H9 (cell line): ENCODE measurements around the gene RPL35. TPM values are rescaled to one million over a fixed set of nuclear protein-coding genes. Genes with fewer than 3 reads are reported as not detected.

Experiments used
- DNase-seq: peaks from one replicate; pipeline ENCODE4 v3.0.0-alpha.2; 2017
- H2AFZ ChIP-seq: one replicate; pipeline ENCODE4 v1.6.1; 2013; ENCODE audit warnings: mild to moderate bottlenecking, low read length, control low read depth, moderate library complexity
- H2AK5ac ChIP-seq: 2 replicates; pipeline ENCODE4 v1.6.1; 2013; ENCODE audit warnings: low read length, control low read depth, mixed read lengths; ENCODE audit not compliant: insufficient read length
- H2BK120ac ChIP-seq: one replicate; pipeline ENCODE4 v1.6.1; 2013; ENCODE audit warnings: low read depth, mild to moderate bottlenecking, low read length, control low read depth, inconsistent platforms; ENCODE audit not compliant: poor library complexity, severe bottlenecking
- H2BK12ac ChIP-seq: 2 replicates; pipeline ENCODE4 v1.6.1; 2013; ENCODE audit warnings: low read length, control low read depth, mixed read lengths, low read depth; ENCODE audit not compliant: insufficient read length
- H2BK15ac ChIP-seq: 2 replicates; pipeline ENCODE4 v1.6.1; 2013; ENCODE audit warnings: low read depth, low read length, control low read depth
- H2BK20ac ChIP-seq: one replicate; pipeline ENCODE4 v1.6.1; 2013; ENCODE audit warnings: low read depth, mild to moderate bottlenecking, low read length, control low read depth, inconsistent platforms; ENCODE audit not compliant: poor library complexity, severe bottlenecking
- H2BK5ac ChIP-seq: 2 replicates; pipeline ENCODE4 v1.6.1; 2013; ENCODE audit warnings: low read length, control low read depth, mixed read lengths; ENCODE audit not compliant: insufficient read length
- H3K14ac ChIP-seq: 2 replicates; pipeline ENCODE4 v1.6.1; 2013; ENCODE audit warnings: low read length, control low read depth; ENCODE audit not compliant: insufficient read depth
- H3K18ac ChIP-seq: 2 replicates; pipeline ENCODE4 v1.6.1; 2013; ENCODE audit warnings: low read depth, mild to moderate bottlenecking, mixed read lengths, low read length, control low read depth; ENCODE audit not compliant: insufficient read length
- H3K23ac ChIP-seq: 2 replicates; pipeline ENCODE4 v1.6.1; 2013; ENCODE audit warnings: low read length, control low read depth, mixed read lengths, low read depth; ENCODE audit not compliant: insufficient read length
- H3K23me2 ChIP-seq: 2 replicates; pipeline ENCODE4 v1.6.1; 2013; ENCODE audit warnings: low read depth, mild to moderate bottlenecking, mixed read lengths, low read length, control low read depth; ENCODE audit not compliant: insufficient read length, poor library complexity, severe bottlenecking
- H3K27ac ChIP-seq: 2 replicates; pipeline ENCODE4 v1.5.1; 2013; ENCODE audit warnings: low read length, control low read depth, mixed read lengths, low read depth; ENCODE audit not compliant: insufficient read length
- H3K27me3 ChIP-seq: 2 replicates; pipeline ENCODE4 v1.6.1; 2013; ENCODE audit warnings: low read length, control low read depth, inconsistent platforms; ENCODE audit not compliant: insufficient read depth
- H3K4ac ChIP-seq: 2 replicates; pipeline ENCODE4 v1.6.1; 2013; ENCODE audit warnings: low read depth, mild to moderate bottlenecking, control low read depth, inconsistent platforms, low read length, moderate library complexity
- H3K4me1 ChIP-seq: 2 replicates; pipeline ENCODE4 v1.6.1; 2013; ENCODE audit warnings: low read length, control low read depth, inconsistent platforms; ENCODE audit not compliant: insufficient read depth
- H3K4me2 ChIP-seq: 2 replicates; pipeline ENCODE4 v1.6.1; 2013; ENCODE audit warnings: low read length, control low read depth, mixed read lengths; ENCODE audit not compliant: insufficient read length, insufficient read depth
- H3K56ac ChIP-seq: 2 replicates; pipeline ENCODE4 v1.6.1; 2013; ENCODE audit warnings: low read depth, mild to moderate bottlenecking, mixed read lengths, low read length, control low read depth; ENCODE audit not compliant: insufficient read length
- H3K79me1 ChIP-seq: 2 replicates; pipeline ENCODE4 v1.6.1; 2013; ENCODE audit warnings: low read depth, mild to moderate bottlenecking, moderate library complexity, low read length, control low read depth, inconsistent platforms; ENCODE audit not compliant: insufficient read depth, poor library complexity, severe bottlenecking
- H3K79me2 ChIP-seq: 2 replicates; pipeline ENCODE4 v1.6.1; 2013; ENCODE audit warnings: low read length, control low read depth, inconsistent platforms; ENCODE audit not compliant: insufficient read depth
- H3K9ac ChIP-seq: 2 replicates; pipeline ENCODE4 v1.6.1; 2013; ENCODE audit warnings: low read length, control low read depth, mixed read lengths; ENCODE audit not compliant: insufficient read length; ENCODE audit errors: extremely low read depth
- H3K9me3 ChIP-seq: one replicate; pipeline ENCODE4 v1.6.1; 2013; ENCODE audit warnings: low read depth, low read length, inconsistent platforms; ENCODE audit not compliant: control insufficient read depth
- H3T11ph ChIP-seq: one replicate; pipeline ENCODE4 v1.6.1; 2013; ENCODE audit warnings: mild to moderate bottlenecking, low read length, control low read depth, inconsistent platforms
- H4K20me1 ChIP-seq: one replicate; pipeline ENCODE4 v1.6.1; 2013; ENCODE audit not compliant: control insufficient read depth, insufficient read length, insufficient read depth
- H4K5ac ChIP-seq: 2 replicates; pipeline ENCODE4 v1.6.1; 2013; ENCODE audit warnings: low read depth, mild to moderate bottlenecking, mixed read lengths, low read length, control low read depth; ENCODE audit not compliant: insufficient read length
- H4K8ac ChIP-seq: replicated peaks from 2 replicates; pipeline ENCODE4 v1.6.1; 2013; ENCODE audit warnings: low read length, control low read depth, mixed read lengths, low read depth; ENCODE audit not compliant: insufficient read length
- H4K91ac ChIP-seq: 2 replicates; pipeline ENCODE4 v1.6.1; 2013; ENCODE audit warnings: low read depth, mild to moderate bottlenecking, moderate library complexity, mixed read lengths, low read length, control low read depth; ENCODE audit not compliant: insufficient read length
- H3K27ac Mint-ChIP-seq, 3 experiments: 2 replicates in 2 of 3; 3 replicates in 1 of 3; pipeline ENCODE4 v1.8.0; 2020 to 2021; ENCODE audit warnings: mixed read lengths in 3 of 3, mild to moderate bottlenecking in 1 of 3, moderate library complexity in 1 of 3
- H3K27me3 Mint-ChIP-seq: 2 replicates; pipeline ENCODE4 v1.8.0; 2021; ENCODE audit warnings: low read depth, mild to moderate bottlenecking, moderate library complexity, mixed read lengths
- H3K36me3 Mint-ChIP-seq, 3 experiments: 2 replicates in 2 of 3; 3 replicates in 1 of 3; pipeline ENCODE4 v1.8.0; 2020 to 2021; ENCODE audit warnings: low read depth in 3 of 3, mixed read lengths in 3 of 3; ENCODE audit not compliant: insufficient read depth in 1 of 3
- H3K4me1 Mint-ChIP-seq, 2 experiments: 2 replicates each; pipeline ENCODE4 v1.8.0; 2020; ENCODE audit warnings: mixed read lengths in 2 of 2
- H3K4me3 Mint-ChIP-seq, 2 experiments: 2 replicates in 1 of 2; 3 replicates in 1 of 2; pipeline ENCODE4 v1.8.0; 2020 to 2021; ENCODE audit warnings: mild to moderate bottlenecking in 2 of 2, mixed read lengths in 2 of 2, moderate library complexity in 1 of 2
- H3K9me3 Mint-ChIP-seq, 2 experiments: 2 replicates in 1 of 2; 3 replicates in 1 of 2; pipeline ENCODE4 v1.8.0; 2020; ENCODE audit warnings: mild to moderate bottlenecking in 2 of 2, mixed read lengths in 2 of 2, moderate library complexity in 1 of 2
- WGBS: extraction: QIAGEN DNeasy Blood & Tissue Kit; methylation state at CpG from one replicate; pipeline ENCODE4 v1.1.7; 2013; ENCODE audit warnings: missing lambda C conversion rate, low lambda C conversion rate, mixed read lengths; ENCODE audit not compliant: insufficient read length; ENCODE audit errors: extremely low coverage; 5-methylcytosine and 5-hydroxymethylcytosine counted together
- total RNA-seq: library from RNA; stranded (reverse); gene quantifications from 2 replicates; pipeline ENCODE4 v1.2.1, GENCODE V29; 2021
- TF ChIP-seq, protein P1 (sequence below): fragments of 200-600 bp; sonication (generic); conservative IDR thresholded peaks from 3 replicates; pipeline ENCODE4 v1.8.0; 2021; ENCODE audit warnings: antibody characterized with exemption, mild to moderate bottlenecking

RPL35 gene
- total RNA-seq, 1 experiment from 2014 or later = 1,840 TPM

- Histone ChIP-seq H3K79me1 (peaks cover 5% of the 10 kb centered on the region), H4K5ac (no peak overlapping the region), H2BK12ac (no peak overlapping the region), H3K27me3 (no peaks in the 10 kb centered on the region), H3K9ac (no peak overlapping the region), H3K4me1 (peaks cover 14% of the 10 kb centered on the region), H2AK5ac (no peak overlapping the region), H4K20me1 (no peaks in the 10 kb centered on the region), H3K14ac (no peak overlapping the region), H3K18ac (no peak overlapping the region), H4K91ac (no peak overlapping the region), H3K27ac (no peak overlapping the region), H2AFZ (no peak overlapping the region), H3K23ac (no peak overlapping the region), H3K79me2 (peaks cover 2% of the 10 kb centered on the region; the same call in 1 of the 2 replicates), H2BK120ac (no peak overlapping the region), H2BK15ac (no peak overlapping the region), H2BK5ac (no peak overlapping the region), H3K4me2 (no peak overlapping the region), H3K4ac (no peak overlapping the region), H3K56ac (no peak overlapping the region), H3K23me2 (no peaks in the 10 kb centered on the region), H3K9me3 (no peaks in the 10 kb centered on the region), H2BK20ac (no peak overlapping the region), H3T11ph (no peak overlapping the region), H4K8ac (no peak overlapping the region)
- Mint-ChIP-seq H3K9me3 (no peaks in the 10 kb centered on the region), H3K4me1 (peaks cover 45 to 49% of the 10 kb centered on the region in 2 experiments), H3K36me3 (peaks cover 26 to 63% (median 61%) of the 10 kb centered on the region in 3 experiments), H3K27me3 (no peaks in the 10 kb centered on the region), H3K4me3 (no peak overlapping the region), H3K27ac (peak overlapping the region in 2 of 3 experiments; percentile 5 to 60; a peak in 3 of 7 replicates)
- no peak for DNase-seq
- WGBS = no CpG with 5 or more reads among the region's 1 CpG
- TF ChIP-seq, protein P1, sequence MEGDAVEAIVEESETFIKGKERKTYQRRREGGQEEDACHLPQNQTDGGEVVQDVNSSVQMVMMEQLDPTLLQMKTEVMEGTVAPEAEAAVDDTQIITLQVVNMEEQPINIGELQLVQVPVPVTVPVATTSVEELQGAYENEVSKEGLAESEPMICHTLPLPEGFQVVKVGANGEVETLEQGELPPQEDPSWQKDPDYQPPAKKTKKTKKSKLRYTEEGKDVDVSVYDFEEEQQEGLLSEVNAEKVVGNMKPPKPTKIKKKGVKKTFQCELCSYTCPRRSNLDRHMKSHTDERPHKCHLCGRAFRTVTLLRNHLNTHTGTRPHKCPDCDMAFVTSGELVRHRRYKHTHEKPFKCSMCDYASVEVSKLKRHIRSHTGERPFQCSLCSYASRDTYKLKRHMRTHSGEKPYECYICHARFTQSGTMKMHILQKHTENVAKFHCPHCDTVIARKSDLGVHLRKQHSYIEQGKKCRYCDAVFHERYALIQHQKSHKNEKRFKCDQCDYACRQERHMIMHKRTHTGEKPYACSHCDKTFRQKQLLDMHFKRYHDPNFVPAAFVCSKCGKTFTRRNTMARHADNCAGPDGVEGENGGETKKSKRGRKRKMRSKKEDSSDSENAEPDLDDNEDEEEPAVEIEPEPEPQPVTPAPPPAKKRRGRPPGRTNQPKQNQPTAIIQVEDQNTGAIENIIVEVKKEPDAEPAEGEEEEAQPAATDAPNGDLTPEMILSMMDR = no peak
Observed at GRCh38 chr9:124878021-124878420, 16.3 kb upstream of the RPL35 start.
